Activated CD4-positive, alpha-beta T cell treated with anti-CD3 and anti-CD28 coated beads for 36 hours (primary cell): ENCODE data around the gene CBARP. TPM values are rescaled to one million over a fixed set of nuclear protein-coding genes. Genes with fewer than 3 reads are reported as not detected.

Experiments
- ATAC-seq: fragments of 200-7000 bp; cut with Tn5 transposase; one replicate; pipeline ENCODE4 v1.10.0; 2021; ENCODE audit warnings: mild to moderate bottlenecking, moderate library complexity
- CTCF ChIA-PET: fragments of 350-600 bp; sonication (Branson Sonifier 250); formaldehyde crosslinking; loops from one replicate; lab custom pipeline; 2021; ENCODE audit warnings: antibody characterized with exemption; lab: Charles Lee
- POLR2A ChIA-PET: fragments of 350-600 bp; sonication (Branson Sonifier 250); formaldehyde crosslinking; loops from one replicate; lab custom pipeline; 2021; ENCODE audit warnings: antibody characterized with exemption, inconsistent platforms; lab: Charles Lee
- DNase-seq: peaks from one replicate; pipeline ENCODE4 v3.0.0-alpha.2; 2020
- H3K27ac Mint-ChIP-seq: one replicate; pipeline ENCODE4 v1.8.0; 2021; ENCODE audit warnings: mixed read lengths
- H3K27me3 Mint-ChIP-seq: one replicate; pipeline ENCODE4 v1.8.0; 2021; ENCODE audit warnings: mixed read lengths
- H3K36me3 Mint-ChIP-seq: one replicate; pipeline ENCODE4 v1.8.0; 2021; ENCODE audit warnings: low read depth, mixed read lengths
- H3K4me1 Mint-ChIP-seq: one replicate; pipeline ENCODE4 v1.8.0; 2021; ENCODE audit warnings: mixed read lengths
- H3K4me3 Mint-ChIP-seq: one replicate; pipeline ENCODE4 v1.8.0; 2021; ENCODE audit warnings: mild to moderate bottlenecking, moderate library complexity, mixed read lengths
- H3K9me3 Mint-ChIP-seq: one replicate; pipeline ENCODE4 v1.8.0; 2021; ENCODE audit warnings: low read depth, mixed read lengths
- intact Hi-C, 2 experiments: fragments of 100-400 bp; cut with DNase I in 1 of 2; cut with micrococcal nuclease in 1 of 2; formaldehyde crosslinking; loops; one replicate each; pipeline versions ENCODE4 v1.14.2 to v1.15.1; 2022 to 2024; cut with DNase I, micrococcal nuclease
- total RNA-seq, 2 experiments: library from RNA; stranded (reverse); gene quantifications; one replicate each; pipeline ENCODE4 v1.2.3, GENCODE V29; 2021

The CBARP gene
- total RNA-seq, 2 experiments from 2014 or later: 0.82 to 1.1 TPM

DNA sequence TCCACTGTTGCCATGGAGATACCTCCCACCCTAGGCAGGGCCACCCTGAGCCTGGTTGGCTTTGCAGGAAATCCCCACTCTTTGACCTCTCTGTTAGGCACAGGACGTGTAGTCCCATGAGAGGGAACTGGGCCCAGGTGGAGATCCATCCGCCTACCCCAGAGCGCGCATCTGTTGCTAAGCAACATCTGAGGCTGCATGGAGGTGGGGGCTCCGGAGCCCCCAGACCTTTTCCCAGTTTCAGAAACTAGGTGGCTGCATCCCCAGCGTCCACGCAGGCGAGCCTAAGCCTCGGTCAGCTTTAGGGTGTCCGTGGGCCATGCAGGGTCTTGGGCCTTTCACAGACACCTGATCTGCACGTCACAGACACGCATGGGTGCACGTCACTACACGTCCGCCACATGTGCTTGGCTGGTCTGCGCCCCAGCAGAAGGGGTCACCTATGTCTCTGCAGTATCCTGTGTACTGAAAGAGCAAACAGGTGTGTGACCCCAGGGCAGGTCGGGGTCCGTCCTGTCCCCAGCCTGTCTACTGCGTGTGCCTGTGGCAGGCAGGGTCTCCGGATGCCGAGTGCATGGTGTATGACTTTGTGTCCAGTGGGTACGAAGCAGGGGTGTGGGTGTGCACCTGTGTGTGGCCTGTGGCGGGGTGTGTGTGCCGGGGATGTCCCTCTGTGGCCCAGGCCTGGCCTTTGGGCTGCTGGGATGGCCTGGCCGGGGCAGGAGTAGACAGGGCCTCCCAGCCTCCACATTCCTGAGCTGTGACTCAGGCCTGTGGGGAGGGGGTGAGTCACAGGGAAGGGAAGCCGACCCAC is 27.2 kb upstream of the CBARP start:
- Mint-ChIP-seq H3K36me3 (peaks cover 12% of the 10 kb centered on the region), H3K9me3 (no peaks in the 10 kb centered on the region), H3K4me3 (peak overlapping the region; percentile 33), H3K27ac (peak overlapping the region; percentile 25), H3K27me3 (no peaks in the 10 kb centered on the region), H3K4me1 (peaks cover 48% of the 10 kb centered on the region)
- CTCF ChIA-PET: interaction anchor here (1.6 to 7.2 kb wide), 3 partner anchors 11 to 189 kb away, joined by 6 to 163 read pairs (median 18); no protein-coding TSS in a partner anchor
- POLR2A ChIA-PET: interaction anchor here (0.6 to 2.0 kb wide), 3 partner anchors 21 to 152 kb away, joined by 3 to 36 read pairs (median 5); no protein-coding TSS in a partner anchor
- intact Hi-C loops: loop anchor here in 1 of 2 experiments (5.0 to 10.0 kb wide), 2 partner anchors 597 to 830 kb away; partner anchors contain the start of genes IZUMO4, KLF16 and MOB3A
- DNase-seq (no peak), ATAC-seq (no peak)

DNA sequence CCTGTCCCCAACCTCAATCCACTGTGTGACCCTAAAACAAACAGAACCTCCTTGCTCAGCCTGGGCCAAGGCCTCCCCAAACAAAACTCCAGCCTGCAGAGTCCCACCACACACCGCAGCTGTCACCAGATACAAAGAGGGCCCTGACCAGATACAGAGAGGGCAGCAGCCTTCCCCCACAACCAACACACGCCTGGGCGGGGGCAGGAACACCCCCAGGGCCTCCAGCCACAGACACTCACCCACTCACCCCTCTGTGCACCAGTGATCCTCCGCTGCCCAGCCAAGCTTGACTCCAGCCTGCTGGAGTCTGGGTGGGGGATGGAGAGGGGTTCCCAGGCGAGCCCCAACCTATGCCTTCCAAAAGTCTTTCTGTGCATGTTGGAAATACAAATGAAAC is 25.4 kb upstream of the CBARP start:
- Mint-ChIP-seq H3K9me3 (no peaks in the 10 kb centered on the region), H3K4me3 (peak overlapping the region; percentile 47), H3K4me1 (peaks cover 56% of the 10 kb centered on the region), H3K36me3 (peaks cover 20% of the 10 kb centered on the region), H3K27me3 (no peaks in the 10 kb centered on the region), H3K27ac (no peak overlapping the region)
- ChIA-PET CTCF (interaction anchor here (1.2 to 7.2 kb wide), 2 partner anchors 10 to 18 kb away, joined by 3 to 163 read pairs; no protein-coding TSS in a partner anchor), POLR2A (interaction anchor here (2.0 kb wide), 1 partner anchor 19 kb away, joined by 5 read pairs; no protein-coding TSS in a partner anchor)
- intact Hi-C loops: loop anchor here in 1 of 2 experiments (10.0 kb wide), 1 partner anchor 832 kb away; the partner anchor contains the start of genes IZUMO4 and MOB3A
- no peak for DNase-seq
- ATAC-seq: no peak

GRCh38 chr19:1262623-1263123 is 24.9 kb upstream of the CBARP start:
- Mint-ChIP-seq H3K4me3 (peak overlapping the region; percentile 47), H3K9me3 (no peaks in the 10 kb centered on the region), H3K27me3 (no peaks in the 10 kb centered on the region), H3K27ac (peak overlapping the region; percentile 34), H3K36me3 (peaks cover 25% of the 10 kb centered on the region), H3K4me1 (peaks cover 58% of the 10 kb centered on the region)
- no peak for DNase-seq
- intact Hi-C loops: loop anchor here in 1 of 2 experiments (10.0 kb wide), 1 partner anchor 832 kb away; the partner anchor contains the start of genes IZUMO4 and MOB3A
- CTCF ChIA-PET: interaction anchor here (1.0 to 7.2 kb wide), 4 partner anchors 9 to 21 kb away, joined by 5 to 163 read pairs (median 11); partner anchors contain the start of gene ATP5F1D
- ATAC-seq: no peak
- POLR2A ChIA-PET: no interaction called here

DNA sequence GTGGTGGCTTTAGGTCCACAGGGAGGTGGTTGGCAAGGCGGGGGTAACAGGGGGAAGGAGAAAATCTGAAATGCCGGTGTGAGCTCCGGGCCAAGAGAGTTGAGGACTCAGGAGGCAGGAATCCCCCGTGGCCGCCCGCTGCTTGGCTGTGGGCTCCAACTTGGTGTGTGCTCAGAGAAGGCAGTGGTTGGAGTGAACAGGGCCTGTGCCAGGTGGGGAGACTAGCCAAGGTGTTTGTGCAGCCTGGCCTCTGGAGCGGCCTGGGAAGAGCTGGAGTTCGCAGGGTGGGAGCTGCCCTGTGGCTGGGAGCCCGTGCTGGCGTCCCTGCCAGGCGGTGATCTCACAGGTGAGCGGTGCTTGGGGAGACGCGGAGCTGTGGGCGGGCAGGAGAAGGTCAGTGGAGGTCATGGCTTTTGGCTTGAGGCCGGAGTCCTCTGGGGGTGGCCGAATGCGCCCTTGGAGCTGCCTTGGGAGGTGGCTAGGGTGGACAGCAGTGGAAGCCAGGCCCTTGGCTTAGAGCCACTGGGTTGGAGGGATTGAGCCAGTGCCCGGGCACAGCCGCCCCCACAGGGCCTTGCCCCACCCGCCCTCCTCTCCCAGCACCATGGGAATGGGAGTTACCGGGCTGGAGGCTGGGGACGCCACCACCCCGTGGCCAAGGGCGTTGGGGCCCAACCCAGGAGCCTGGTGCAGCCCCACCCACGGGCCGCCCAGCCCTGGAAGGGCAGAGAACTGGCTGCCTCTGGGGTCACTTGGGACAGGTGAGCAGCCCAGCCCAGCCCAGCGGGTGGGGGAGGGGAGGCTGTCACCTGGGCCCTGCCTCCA is 24.2 kb upstream of the CBARP start:
- intact Hi-C loops: loop anchor here in 1 of 2 experiments (1.0 to 10.0 kb wide), 3 partner anchors 13 to 833 kb away; partner anchors contain the start of genes FAM174C, GPX4, IZUMO4 and MOB3A
- DNase-seq (peak; percentile 60), ATAC-seq (no peak)
- Mint-ChIP-seq H3K36me3 (peaks cover 29% of the 10 kb centered on the region), H3K9me3 (no peaks in the 10 kb centered on the region), H3K27ac (peak overlapping the region; percentile 87), H3K27me3 (no peaks in the 10 kb centered on the region), H3K4me3 (peak overlapping the region; percentile 95), H3K4me1 (peaks cover 57% of the 10 kb centered on the region)
- ChIA-PET POLR2A (interaction anchor here (0.9 to 1.7 kb wide), 3 partner anchors 7 to 18 kb away, joined by 3 to 10 read pairs (median 4); partner anchors contain the start of genes CIRBP and FAM174C), CTCF (interaction anchor here (0.8 to 2.3 kb wide), 6 partner anchors 9 to 197 kb away, joined by 3 to 17 read pairs (median 5); partner anchors contain the start of gene ATP5F1D)

GRCh38 chr19:1261538-1261797 is 23.7 kb upstream of the CBARP start:
- ATAC-seq (no peak), DNase-seq (peak; percentile 42)
- Mint-ChIP-seq H3K36me3 (peaks cover 32% of the 10 kb centered on the region), H3K9me3 (no peaks in the 10 kb centered on the region), H3K4me3 (peak overlapping the region; percentile 95), H3K4me1 (peaks cover 56% of the 10 kb centered on the region), H3K27ac (peak overlapping the region; percentile 87), H3K27me3 (no peaks in the 10 kb centered on the region)
- CTCF ChIA-PET: interaction anchor here (0.8 to 2.3 kb wide), 6 partner anchors 8 to 197 kb away, joined by 3 to 17 read pairs (median 5); partner anchors contain the start of gene ATP5F1D
- intact Hi-C loops: loop anchor here in 1 of 2 experiments (1.0 to 10.0 kb wide), 3 partner anchors 14 to 833 kb away; partner anchors contain the start of genes FAM174C, GPX4, IZUMO4 and MOB3A
- POLR2A ChIA-PET: interaction anchor here (0.9 to 1.7 kb wide), 3 partner anchors 8 to 17 kb away, joined by 3 to 10 read pairs (median 4); partner anchors contain the start of genes CIRBP and FAM174C

DNA sequence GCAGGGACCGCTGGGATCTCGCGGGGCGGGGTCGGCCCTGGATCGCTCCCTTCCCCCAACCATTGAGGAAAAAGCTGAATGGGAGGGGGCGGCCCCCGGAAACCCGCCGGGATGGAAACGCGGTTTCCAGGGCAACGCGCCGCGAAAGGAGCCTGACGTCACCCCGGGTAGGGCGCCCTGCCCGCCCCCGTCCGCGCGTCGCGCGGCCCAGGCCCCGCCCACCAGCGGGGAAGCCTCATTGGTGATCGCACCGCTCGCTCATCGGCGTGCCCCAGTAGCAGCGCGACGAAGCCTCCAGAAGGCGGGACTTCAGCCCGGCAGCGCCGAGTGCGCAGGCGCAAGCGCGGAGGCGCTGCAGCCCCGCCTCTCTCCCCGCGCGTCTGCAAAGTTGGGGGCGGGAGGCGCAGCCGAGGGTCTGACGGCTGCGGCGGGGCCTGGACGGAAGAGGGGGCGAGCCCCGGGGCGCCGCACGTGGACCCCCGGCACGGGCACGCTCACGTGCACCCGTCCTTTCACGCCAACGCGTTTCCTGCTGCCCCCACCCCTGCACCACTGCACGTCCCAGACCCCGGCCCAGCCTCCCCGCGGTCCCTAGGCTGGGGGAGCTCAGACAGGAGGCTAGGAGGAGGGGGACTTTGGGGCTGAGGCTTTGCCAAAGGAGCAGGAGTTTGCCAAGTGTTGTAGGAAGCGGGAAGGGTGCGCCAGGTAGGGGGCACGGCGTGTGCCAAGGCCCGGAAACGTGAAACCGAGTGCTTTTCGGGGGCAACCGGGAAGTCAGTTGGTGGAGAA is 23.1 kb upstream of the CBARP start:
- CTCF ChIA-PET: interaction anchor here (0.8 to 2.3 kb wide), 5 partner anchors 17 to 196 kb away, joined by 3 to 17 read pairs (median 5); partner anchors contain the start of gene ATP5F1D
- DNase-seq (peak; percentile 99), ATAC-seq (peak; percentile 82)
- no peaks in the 10 kb centered on the region for H3K27me3 Mint-ChIP-seq
- peaks cover 38% of the 10 kb centered on the region for H3K36me3 Mint-ChIP-seq
- POLR2A ChIA-PET: interaction anchor here (0.6 to 1.7 kb wide), 3 partner anchors 8 to 247 kb away, joined by 4 to 10 read pairs (median 5); partner anchors contain the start of genes CIRBP and FAM174C
- H3K4me3 Mint-ChIP-seq: peak overlapping the region; percentile 95
- H3K4me1 Mint-ChIP-seq: peaks cover 54% of the 10 kb centered on the region
- intact Hi-C loops: loop anchor here (1.0 to 10.0 kb wide), 5 partner anchors 8 to 834 kb away; partner anchors contain the start of genes CIRBP (in 1 of the 2), FAM174C (in 1 of the 2), GPX4 (in 1 of the 2) and IZUMO4 (in 1 of the 2)
- no peaks in the 10 kb centered on the region for H3K9me3 Mint-ChIP-seq
- H3K27ac Mint-ChIP-seq: peak overlapping the region; percentile 87

GRCh38 chr19:1259876-1260748 is 22.3 kb upstream of the CBARP start:
- ChIA-PET CTCF (interaction anchor here (1.2 to 2.3 kb wide), 2 partner anchors 9 to 16 kb away, joined by 4 to 17 read pairs; partner anchors contain the start of gene CIRBP), POLR2A (interaction anchor here (0.6 to 1.7 kb wide), 2 partner anchors 9 kb away, joined by 3 to 10 read pairs; partner anchors contain the start of gene CIRBP)
- peaks cover 50% of the 10 kb centered on the region for H3K4me1 Mint-ChIP-seq
- H3K36me3 Mint-ChIP-seq: peaks cover 39% of the 10 kb centered on the region
- DNase-seq (peak; percentile 77), ATAC-seq (peak; percentile 19)
- H3K27ac Mint-ChIP-seq: peak overlapping the region; percentile 97
- H3K9me3 Mint-ChIP-seq: no peaks in the 10 kb centered on the region
- intact Hi-C loops: loop anchor here (1.0 to 10.0 kb wide), 4 partner anchors 9 to 835 kb away; partner anchors contain the start of genes CIRBP (in 1 of the 2), GPX4 (in 1 of the 2), IZUMO4 (in 1 of the 2) and MOB3A (in 1 of the 2)
- H3K4me3 Mint-ChIP-seq: peak overlapping the region; percentile 95
- H3K27me3 Mint-ChIP-seq: no peaks in the 10 kb centered on the region

DNA sequence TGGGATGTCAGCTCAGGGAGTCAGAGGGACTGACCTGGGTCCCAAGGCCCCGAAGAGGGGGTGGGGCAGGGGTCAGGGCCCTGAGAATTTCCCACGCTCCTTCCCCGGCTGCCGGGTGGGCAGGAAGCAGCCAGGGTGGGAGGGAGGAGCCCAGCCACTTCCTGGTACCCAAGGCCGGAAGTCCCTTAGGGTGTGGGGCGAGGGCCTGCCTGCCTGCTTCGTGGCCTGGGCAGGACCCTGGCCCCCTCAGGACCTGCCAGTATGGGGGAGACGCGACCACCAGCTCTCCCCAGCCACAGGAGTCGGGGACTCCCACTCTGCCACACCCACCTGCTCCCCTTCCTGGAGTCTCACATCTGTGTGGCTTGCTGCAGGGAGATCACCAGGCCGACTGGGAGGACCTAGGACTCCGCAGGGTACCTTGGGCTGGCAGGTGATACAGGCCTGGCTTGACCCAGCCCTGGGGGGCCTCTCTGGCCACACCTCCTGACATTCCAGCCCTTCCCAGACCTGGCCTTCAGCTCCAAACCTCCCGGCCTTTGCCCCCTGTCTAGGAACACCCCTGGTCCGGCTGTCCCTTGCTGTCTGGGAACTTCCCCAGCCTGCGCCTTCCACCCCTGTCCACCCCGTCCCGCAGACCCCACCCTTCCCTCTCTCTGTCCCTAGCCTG is 21.5 kb upstream of the CBARP start:
- DNase-seq (peak; percentile 82), ATAC-seq (peak; percentile 50)
- Mint-ChIP-seq H3K4me3 (peak overlapping the region; percentile 95), H3K9me3 (no peaks in the 10 kb centered on the region), H3K27ac (peak overlapping the region; percentile 97), H3K4me1 (peaks cover 55% of the 10 kb centered on the region), H3K27me3 (no peaks in the 10 kb centered on the region), H3K36me3 (peaks cover 47% of the 10 kb centered on the region)
- ChIA-PET CTCF (interaction anchor here (1.2 kb wide), 1 partner anchor 10 kb away, joined by 4 read pairs; the partner anchor contains the start of gene CIRBP), POLR2A (interaction anchor here (0.6 kb wide), 1 partner anchor 10 kb away, joined by 3 read pairs; the partner anchor contains the start of gene CIRBP)
- intact Hi-C loops: no loop called here
